Stimulated activated CD4-positive, alpha-beta T cell treated with anti-CD3 and anti-CD28 coated beads, Interleukin-15, amount 100 ng/mL, for 1 hour (primary cell): ENCODE measurements around the gene TSPAN4.

Experiments used
- DNase-seq, 2 donors: peaks; one replicate each; pipeline ENCODE4 v3.0.0-alpha.2; 2020; ENCODE audit warnings: low read depth in 1 of 2, low spot score in 1 of 2

The TSPAN4 gene

DNA sequence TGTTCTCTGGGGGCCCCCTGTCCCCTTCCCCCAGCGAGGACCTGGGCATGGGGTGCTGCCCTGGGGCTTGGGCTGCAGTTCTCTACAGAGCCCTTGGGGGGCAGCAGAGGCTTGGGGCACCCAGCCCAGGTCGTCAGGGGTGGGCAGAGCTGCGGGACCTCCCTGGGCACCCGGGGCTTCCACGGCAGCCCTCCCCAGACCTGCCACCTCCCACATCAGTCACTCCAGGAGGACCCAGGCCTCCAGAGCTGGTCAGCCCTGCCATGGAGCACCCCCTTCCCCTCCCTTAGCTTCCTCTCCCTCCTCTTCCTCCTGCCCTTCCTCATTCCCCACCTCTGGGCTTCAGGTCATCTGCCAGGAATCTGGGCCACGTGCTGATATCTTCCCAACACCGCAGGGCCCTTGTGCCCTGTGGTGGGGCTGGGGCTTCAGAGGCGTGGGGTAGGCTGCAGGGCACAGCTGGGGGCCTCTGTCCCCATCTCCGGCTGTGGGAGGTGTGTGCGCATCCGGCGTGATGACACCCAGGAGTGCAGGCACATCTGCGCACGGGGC lies 5.8 kb downstream of the TSPAN4 start:
- peak; percentile 32 to 56 for DNase-seq

DNA sequence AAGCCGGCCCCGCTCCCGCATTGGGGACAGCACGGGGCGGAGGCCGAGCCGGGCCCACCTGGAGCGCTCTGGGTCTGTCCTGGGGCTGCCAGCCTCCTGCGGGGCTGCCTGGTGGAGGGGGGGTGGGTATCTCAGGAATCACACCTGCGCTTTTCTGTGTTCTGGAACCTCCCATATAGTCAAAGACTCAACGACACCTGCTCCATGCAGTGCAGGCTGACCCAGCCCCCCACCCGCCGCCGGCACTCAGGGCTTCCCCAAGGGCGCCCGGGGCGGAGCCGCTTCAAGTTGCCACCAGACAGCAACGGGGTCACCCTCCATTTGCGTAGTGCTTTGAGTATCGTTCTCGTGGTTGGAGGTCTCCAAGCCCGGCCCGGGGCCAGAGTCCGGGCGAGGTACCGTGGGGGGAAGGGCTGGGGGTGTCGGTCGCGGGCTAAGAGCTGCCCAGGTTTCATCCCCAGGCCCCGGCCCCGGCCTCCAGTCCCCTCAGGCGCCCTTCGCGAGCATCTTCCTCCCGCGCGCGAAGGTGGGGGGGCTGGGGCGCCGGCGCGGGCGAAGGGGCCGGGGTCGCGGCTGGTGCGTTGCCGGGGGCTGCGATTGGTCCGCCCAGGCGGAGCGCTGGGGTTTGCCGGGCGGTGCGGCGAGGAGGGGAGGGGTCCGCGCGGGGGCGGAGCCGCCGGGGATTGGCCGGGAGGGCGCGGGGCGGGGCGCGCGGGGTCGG lies 6.6 kb downstream of the TSPAN4 start:
- no peak for DNase-seq

DNA sequence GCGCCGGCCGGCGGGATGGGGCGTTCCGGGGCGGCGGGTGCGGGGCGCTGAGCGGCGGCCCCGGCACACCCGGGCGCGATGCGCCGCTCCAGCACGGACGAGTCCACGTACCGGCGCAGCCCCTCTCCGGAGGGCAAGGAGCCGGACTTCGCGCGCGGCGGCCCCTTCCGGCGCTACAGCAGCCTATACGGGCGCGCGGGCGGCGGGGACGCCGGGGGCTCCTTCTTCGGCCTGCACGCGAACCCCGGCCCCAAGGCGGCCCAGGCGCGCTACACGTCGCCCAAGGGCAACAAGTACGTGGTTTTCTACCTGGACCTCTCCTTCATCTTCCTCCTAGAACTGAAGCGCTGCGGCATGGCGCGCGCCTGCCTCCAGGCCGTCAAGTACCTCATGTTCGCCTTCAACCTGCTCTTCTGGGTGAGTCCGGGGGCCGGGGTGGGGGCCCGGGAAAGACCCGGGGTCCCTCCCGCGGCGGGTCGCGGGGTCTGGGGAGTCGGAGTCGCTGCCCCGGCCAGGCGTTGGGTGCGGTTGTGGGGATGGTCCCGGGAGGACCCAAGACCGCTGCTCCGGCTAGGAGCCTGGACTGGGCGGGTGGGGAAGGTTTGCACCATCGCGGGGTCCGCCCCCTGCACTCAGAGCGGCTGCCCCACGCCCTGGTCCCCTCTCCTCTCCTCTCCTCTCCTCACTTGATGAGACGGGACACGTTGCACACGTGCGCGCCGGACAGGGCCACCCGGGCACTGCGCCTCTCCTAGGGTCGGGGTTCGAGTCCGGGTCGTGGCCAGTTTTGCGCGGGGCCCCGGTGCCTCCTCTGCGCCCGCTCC lies 7.5 kb downstream of the TSPAN4 start:
- no peak for DNase-seq

DNA sequence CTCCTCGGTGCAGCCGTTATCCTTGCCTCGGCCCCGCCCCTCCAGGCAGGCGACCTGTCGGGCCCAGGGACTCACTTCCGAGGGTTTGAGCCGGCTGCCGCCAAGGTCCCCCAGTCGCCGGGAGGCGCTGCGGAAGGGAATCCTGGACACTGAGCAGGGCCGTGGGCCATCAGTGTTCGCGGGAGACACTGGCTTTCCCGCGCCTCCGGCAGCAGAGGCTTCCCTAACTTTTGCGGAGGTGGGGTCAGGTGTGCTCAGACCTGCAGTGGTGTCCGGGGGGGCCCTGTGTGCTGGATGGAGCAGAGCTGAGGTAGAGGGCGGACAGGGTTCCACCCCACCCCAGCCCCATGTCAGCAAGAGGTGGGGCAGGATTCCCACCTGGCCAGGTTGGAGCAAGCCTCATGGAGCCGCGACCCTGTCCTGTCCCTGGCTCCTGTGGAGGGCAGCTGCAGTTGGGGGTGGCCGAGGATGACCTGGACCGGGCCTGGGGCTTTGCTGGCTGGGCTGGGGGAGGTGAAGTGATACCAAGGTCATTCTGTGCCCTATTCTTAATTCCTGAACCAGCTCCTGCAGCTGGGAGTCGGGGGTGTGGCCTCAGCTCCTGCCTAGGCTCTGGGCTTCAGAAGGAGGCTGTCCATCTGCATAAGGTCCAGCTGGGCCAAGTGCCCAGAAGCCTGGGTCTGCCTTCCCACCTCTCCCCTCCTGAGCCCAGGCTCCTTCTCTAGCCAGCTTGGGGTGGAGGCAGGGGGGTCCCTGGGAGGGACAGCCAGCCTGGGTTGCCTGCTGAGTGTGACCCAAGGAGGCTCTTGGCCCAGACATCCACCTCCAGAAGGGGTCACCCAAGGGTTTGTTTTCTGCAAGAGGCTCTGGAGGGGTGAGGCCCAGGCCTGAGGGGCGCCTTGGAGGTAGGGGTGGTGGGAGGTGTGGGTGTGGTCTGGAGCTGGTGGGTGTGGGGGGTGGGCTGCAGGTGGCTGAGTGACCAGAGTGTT lies 8.4 kb downstream of the TSPAN4 start:
- DNase-seq = no peak

DNA sequence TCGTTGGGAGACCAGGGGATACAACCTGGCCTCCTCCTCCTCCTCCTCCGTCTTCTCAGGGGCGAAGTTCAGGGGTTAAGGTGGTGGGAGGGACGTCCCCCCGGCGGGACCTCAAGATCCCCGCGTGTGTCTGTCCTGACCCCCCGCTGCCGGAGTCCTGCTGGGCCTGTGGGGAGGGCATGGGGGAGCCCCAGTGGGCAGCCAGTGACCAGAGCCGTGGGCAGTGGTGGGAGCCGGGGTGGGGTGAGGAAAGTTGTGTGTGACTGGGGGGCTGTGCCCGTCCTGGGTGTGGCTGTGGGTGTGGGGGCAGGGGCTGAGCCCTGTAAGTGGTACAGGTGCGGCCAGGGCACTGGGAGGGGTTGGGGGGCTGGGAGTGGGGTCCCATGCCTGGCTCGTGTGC lies 10.1 kb downstream of the TSPAN4 start:
- DNase-seq = no peak

DNA sequence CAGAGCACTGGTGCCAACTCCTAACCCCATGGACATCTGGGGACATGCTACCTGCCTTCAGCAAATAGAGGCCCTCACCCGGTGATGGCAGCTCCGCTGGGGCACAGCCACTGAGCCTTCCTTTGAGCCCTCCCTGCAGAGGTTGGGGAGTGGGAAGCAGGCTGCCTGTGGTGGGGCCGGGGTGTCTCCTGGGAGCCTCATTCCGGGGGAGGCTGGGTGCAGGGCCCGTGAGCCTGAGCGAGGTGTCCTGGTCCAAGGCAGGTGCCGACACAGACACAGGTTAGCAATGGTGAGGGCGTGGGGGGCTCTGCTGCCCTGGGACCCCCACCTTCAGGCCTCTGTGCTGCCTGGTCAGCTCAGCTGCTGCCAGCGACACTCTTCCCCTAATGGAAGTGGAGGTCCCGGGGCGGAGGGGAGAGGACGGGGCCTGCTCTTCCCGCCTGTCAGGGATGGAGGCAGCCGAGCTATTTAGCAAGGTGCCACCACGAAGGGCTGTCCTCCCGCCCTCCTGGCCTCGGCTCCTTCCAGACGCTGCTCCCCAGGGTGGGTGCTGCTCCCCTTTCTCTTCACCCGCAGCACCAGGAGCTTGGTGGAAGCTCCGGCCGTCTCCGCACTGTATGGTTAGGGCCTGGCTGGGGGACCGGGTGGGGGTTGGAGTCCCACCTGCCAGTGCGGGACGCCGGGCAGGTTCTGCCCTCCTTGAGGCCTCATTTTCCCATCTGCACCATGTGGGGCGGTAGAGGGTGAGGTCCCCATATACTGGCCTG lies 11.2 kb downstream of the TSPAN4 start:
- DNase-seq = no peak

DNA sequence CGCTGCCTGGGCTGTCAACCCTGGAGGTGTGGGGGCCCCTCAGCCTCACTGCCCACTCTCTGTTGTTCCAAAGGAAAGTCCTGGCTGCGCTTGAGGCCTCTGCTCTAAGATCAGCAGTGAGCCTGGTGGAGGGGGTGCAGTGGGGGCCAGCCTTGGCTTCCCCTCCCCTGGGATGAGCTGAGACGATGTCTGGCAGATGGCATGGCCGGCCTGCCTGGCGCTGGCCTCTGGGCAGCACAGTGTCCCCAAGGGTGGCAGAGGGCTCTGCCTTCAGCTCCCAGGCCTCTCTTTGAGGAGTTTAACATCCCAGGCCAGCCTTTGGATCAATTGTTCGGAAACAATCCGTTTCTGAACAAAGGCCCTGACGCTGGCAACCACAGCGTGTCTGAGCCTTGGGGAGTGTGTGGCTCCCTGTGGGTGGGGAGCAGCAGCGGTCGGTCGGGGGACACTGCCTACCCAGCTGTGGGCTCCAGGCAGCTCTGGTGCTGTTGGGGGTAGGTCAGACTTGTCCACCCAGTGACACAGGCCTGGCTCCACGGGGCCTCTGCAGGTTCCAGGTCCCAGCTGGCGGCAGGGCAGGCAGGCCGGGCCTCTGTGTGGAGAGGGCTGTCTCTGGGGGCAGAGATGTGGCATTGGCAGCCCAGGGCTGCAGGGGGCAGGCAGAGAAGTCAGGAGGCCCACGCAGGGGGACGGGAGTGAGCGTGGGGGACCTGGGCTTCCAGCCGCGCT lies 12.1 kb downstream of the TSPAN4 start:
- DNase-seq = no peak

DNA sequence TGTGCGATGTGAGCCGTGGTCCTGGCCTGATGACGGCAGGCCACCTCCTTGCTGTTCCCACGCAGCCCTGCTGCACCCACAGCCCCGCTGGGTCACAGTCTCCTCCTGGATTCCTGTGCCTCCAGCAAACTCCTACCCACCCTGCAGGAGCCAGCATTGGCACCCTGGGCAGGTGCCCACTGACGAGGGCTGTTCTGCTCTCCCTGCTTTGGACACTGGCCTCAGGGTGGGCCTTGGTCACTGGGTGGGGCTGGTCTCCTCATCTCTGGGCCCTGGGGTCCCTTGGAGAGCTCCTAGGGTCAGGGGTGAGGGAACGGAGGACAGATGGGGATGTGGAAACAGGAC lies 12.7 kb downstream of the TSPAN4 start:
- DNase-seq = no peak

DNA sequence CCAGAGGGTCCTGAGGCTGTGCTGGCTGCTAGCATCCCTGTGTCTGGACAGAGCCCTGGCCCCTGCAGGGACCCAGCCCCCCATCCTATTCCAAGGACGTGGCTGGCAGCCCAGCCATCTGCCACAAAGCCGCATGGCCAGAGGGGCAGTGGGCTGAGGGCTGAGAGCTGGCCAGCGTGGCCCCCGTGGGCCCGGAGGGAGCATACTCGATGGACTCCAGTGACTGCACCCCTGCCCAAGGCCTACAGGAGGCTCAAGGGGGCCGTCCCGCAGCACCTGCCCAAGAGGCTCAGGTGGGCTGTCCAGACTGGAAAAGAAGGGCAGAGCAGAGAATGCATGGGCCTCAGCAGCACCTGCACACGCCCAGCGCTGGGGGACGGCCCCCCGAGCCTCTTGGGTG lies 13.1 kb downstream of the TSPAN4 start:
- DNase-seq = no peak

DNA sequence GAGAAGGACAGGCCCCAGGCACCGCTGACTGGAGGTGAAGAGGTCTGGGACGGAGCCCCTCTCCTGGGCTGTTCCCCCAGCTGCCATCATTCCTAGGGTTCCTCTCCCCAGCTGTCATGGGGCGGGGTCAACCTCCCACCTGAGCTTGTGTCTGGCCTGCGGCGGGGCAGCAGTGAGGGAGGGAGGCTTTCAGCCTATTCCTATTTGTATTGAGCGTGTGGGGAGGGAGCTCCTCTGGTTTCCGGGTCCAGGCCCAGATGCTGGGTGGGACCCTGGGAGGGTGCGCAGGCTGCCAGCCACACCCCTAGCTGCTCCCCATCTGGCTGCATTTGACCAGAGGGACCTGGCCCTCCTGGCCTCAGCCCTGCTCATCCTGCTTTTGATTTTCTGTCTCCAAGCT lies 13.7 kb downstream of the TSPAN4 start:
- no peak for DNase-seq

DNA sequence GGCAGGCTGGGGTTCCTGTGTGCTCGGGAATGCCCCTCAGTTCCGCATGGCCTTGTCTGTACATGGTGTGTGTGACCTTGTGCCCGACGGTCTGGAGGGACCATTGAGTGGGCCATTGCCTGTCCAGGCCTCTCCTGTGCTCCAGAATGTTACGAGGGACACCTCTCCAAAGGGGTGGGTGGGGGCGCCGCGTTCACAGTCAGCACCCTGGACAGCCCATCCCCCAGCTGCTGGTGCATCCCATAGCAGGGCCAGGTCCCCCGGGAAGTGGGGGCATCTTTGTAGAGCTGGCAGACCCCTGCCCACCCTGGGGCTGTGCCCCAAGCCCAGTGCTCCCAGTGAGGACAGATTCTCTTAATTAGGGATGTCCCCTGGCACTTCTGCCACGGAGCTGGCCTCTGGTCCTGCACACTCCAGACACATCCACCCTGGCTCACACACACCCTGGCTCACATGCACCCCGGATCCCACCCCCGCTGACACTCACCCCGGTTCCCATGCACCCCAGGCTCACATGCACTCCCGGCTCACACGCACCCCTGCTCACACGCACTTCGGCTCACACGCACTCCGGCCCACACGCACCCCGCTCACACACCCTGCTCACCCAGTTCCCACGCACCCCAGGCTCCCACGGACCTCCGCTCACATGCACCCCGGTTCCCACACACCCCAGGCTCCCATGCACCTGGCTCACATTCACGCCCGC lies 15.6 kb downstream of the TSPAN4 start:
- no peak for DNase-seq

DNA sequence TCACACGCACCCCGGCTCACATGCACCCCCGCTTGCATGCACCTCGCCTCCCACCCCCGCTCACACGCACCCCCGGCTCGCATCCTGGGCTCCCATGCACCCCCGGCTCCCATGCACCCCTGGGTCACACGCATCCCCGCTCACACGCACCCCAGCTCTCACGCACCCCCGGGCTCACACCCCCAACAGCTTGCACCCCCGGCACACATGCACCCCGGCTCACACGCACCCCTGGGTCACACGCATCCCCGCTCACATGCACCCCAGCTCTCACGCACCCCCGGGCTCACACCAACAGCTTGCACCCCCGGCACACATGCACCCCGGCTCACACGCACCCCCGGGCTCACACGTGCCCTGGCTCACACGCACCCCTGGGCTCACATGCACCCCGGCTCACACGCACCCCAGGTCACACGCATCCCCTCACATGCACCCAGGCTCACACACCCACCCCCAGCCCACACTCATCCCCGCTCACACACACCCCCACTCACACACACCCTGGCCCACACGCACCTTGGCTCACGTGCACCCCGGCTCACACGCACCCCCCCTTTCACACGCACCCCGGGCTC lies 16.2 kb downstream of the TSPAN4 start:
- DNase-seq = no peak

DNA sequence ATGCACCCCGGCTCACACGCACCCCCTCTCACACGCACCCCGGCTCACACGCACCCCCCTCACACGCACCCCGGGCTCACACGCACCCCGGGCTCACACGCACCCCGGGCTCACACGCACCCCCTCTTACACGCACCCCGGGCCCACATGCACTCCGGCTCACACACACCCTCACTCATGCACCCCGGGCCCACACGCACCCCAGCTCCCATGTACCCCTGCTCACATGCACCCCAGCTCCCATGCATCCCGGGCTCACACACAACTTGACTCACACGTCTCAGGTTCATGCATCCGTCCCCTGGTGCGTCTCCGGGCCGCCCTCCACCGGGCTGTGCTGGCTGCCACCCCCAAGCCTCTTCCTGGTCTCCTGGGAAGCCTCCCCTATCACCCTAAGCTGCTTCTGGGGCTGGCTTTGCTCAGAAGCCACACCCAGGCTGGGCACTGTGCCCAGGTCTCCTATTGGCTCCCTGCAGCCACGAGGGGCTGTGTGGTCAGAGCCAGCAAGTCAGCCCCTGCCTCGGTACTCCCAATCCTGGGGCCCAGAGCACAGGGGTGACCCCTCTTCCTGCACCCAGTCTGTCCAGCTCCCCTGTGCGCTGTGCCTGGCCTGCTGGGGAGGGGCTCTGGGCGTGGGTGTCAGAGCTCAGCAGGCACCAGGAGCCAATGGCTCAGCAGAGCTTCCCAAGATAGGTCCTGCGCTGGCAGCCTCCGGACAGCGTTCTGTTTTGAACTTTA lies 16.9 kb downstream of the TSPAN4 start:
- no peak for DNase-seq

DNA sequence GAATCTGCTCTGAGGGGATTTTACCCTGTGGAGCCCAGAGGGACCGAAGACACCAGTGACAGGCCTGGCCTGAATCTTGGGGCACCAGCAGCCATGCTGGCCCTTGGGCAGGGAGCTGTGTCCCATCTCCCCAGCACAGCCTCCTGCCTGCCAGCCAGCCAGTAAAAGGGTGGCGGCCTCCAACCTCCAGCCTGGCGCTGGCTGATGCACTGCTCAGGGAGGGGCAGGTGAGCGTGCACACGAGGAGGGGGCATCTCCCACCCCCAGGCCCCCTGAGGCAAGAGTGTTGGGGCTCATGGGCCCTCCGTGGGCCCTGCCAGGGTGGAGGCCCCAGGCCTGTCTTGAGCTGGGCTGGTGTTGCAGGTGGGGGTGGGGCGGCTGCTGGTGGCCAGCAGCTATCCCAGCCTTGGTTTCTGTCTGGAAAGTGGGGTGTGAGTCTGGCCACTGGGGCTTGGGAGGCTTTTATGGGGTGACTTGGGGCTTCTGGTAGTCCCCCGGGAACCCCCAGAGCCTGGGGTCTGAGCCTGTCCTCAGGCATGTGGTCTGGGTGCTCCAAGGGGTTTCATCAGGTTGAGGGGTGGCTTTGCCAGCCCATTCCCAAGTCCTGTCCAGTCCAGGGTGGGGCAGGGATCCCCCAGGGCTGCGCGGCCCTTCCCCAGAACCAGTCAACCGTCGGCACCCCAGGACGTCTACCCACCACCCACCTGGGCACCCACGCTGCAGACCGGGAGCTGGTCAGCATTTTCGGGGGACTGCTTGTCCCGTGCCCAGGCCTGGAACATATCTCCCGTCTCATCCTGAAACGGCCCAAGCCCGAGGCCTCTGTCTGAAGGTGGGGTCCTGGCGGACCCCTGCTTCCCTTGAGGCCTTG lies 17.8 kb downstream of the TSPAN4 start:
- DNase-seq = no peak

DNA sequence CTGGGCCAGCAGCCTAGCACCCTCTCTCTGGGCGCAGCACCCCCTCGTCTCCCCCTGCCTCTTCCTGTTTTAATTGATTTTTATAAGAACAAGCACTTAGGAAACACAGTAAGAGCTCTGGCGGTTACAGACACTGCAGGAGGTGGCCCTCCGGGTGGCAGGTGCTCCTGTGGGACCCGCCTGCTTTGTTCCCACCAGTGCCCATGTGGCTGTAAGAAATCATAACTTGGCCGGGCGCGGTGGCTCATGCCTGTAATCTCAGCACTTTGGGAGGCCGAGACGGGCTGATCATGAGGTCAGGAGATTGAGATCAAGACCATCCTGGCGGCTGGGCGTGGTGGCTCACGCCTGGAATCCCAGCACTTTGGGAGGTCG lies 18.4 kb downstream of the TSPAN4 start:
- no peak for DNase-seq

DNA sequence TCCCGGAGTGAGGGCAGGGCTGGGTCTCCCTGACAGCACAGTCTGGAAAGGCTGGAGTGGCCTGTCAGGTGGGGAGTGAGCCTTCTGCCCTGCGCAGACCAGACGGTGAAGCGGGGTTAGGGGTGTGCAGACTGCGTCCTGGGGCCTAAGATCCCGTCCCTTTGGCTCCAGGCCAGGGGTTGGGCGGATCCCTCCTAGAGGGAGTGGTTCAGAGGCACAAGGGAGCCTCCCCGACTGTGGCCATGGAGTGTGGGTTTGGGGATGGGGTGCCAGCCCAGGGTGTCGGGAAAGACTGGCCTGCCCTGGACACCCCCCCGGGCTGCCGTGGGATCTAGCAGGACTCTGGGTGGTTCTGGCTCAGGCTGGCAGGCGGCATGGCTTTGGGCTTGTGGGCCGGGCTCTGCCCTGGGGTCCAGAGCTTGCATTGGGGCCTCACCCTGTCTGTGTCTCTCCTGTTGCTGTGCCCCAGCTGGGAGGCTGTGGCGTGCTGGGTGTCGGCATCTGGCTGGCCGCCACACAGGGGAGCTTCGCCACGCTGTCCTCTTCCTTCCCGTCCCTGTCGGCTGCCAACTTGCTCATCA lies 19.5 kb downstream of the TSPAN4 start:
- no peak for DNase-seq

DNA sequence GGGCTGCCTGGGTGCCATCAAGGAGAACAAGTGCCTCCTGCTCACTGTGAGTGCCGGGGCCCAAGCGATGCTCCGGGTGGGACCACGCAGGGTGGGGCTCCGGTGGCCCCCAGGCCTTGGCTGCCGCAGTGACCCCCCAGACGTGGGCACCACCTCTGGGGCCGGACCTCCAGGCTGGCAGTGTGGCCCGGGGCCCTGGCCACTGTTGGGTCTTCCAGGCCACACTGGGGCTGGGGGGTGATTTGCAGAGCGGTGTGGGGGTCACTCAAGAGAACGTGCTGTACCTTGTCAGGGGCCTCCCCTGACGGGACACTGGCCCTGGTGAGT lies 20.0 kb downstream of the TSPAN4 start:
- no peak for DNase-seq
